Suprapubic skin (tissue), 4 donors: ENCODE measurements around the gene TNPO2.

ENCODE experiments used
- CTCF ChIP-seq, 2 donors: fragments of 200-600 bp in 1 of 2; fragments of 450-650 bp in 1 of 2; sonication (generic) in 1 of 2; IDR thresholded peaks; one replicate each; pipeline ENCODE4 v1.5.1; 2016 to 2019; ENCODE audit warnings: antibody characterized with exemption in 2 of 2, mild to moderate bottlenecking in 1 of 2, moderate library complexity in 1 of 2
- EP300 ChIP-seq: sonication (generic); formaldehyde crosslinking; IDR thresholded peaks from one replicate; pipeline ENCODE4 v1.6.1; 2017; ENCODE audit warnings: antibody characterized with exemption
- POLR2A ChIP-seq, 2 donors: fragments of 450-650 bp; IDR thresholded peaks; one replicate each; pipeline ENCODE4 v1.6.1; 2017; ENCODE audit warnings: antibody characterized with exemption in 2 of 2, mild to moderate bottlenecking in 2 of 2, moderate library complexity in 2 of 2
- POLR2AphosphoS5 ChIP-seq, 3 donors: sonication (generic); formaldehyde crosslinking; IDR thresholded peaks; one replicate each; pipeline ENCODE4 v1.6.1; 2017; ENCODE audit warnings: antibody characterized with exemption in 3 of 3

GRCh38 chr19:12705654-12706331 lies 17.9 kb downstream of the TNPO2 start:
- no peak for TF ChIP-seq CTCF (IDR thresholded peaks at IDR 0.05)
- TF ChIP-seq POLR2A (IDR thresholded peaks at IDR 0.05), result no peak
- no peak for TF ChIP-seq EP300
- TF ChIP-seq POLR2AphosphoS5 (IDR thresholded peaks at IDR 0.05), result no peak
